Mucosa of gallbladder (tissue), 1 donor: ENCODE data around the gene BLOC1S4. TPM values are rescaled to one million over a fixed set of nuclear protein-coding genes. Genes with fewer than 3 reads are reported as not detected.

Source experiments
- DNase-seq: peaks from one replicate; pipeline ENCODE4 v3.0.0-alpha.2; 2020; ENCODE audit warnings: low spot score
- total RNA-seq: library from RNA; stranded (reverse); gene quantifications from one replicate; pipeline ENCODE4 v1.2.1, GENCODE V29; 2021
- donor health status: DM: no; HTN: no; CAD: no.

BLOC1S4 gene
- total RNA-seq, 1 donor from 2014 or later = 18.1 TPM

DNA sequence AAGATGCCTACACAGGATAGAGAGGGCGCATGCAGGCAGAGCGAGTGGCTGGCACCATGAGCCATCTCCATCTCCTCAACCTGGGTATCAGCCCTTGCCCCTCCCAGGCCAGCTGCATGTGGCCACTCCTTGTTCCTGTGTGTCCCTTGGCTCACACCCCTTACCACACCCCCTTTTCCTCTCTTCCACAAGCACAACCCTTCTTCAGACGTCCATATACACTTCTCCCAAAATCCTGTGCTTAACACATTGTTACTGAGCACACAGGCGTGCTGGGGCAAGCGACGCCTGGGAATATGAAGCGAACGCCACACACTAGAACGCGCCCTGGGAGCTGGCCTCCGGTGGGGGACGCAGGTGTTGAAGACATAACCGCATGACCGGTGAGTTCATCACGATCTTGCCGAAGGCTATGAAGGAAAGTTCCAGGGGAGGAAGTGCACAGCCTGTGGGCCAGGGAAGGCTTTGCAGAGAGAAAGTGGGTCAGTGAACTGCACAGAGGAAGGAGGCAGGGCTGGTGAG, 47.4 kb downstream of the BLOC1S4 start:
- DNase-seq = no peak

DNA sequence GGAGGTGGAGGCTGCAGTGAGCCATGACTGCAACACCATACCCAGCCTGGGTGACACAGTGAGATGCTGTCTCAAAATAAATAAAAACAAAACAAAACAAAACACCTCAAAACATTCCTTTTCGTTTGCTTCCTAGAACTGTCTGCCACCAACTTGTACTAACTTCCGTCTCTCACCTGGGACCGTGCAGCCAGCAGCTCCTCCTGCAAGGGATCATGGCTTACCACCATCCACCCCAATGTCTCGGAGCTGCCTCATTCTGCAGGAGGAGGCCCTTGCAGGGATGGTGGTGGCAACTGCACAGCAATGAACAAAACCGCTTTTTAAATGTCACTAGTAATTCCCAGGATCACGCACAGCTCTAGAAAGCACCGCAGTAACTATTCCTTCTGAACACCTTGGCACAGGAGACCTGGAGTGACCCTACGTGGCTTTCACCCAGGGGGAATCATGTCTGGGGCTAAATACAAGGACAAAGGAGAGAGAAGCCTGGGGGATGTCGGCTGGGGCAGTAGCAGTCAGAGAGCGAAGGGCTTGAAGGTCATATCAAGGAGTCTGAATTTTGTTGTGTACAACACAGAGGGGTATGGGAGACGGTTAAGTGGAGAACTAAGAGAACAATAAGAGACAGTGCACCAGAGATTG, 49.1 kb downstream of the BLOC1S4 start:
- DNase-seq = no peak

DNA sequence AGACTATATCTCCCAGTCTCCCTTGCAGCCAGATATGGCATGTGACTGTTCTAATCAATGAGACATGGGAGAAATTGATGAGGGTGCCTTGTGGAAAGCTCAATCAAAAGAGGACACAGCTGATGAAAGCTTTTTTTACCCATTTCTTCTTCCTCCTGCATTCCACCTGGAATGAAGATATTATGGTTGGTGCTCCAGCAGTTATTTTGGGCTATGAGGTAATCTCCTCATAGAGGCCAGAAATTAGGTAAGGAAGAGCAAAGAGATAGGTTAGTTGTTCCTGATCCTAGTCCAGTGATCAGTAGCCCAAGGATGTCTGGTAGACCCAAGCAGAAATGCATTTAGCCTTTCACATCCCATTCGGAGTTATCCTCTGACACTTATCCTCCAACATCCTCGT, 49.7 kb downstream of the BLOC1S4 start:
- DNase-seq = no peak

Other genes starting within 250 kb of the BLOC1S4 start
- 0.49 TPM for gene PPP2R2C, start 243.6 kb upstream of the BLOC1S4 start, total RNA-seq
- 53.6 TPM for gene MAN2B2, start 141.0 kb upstream of the BLOC1S4 start, total RNA-seq
- 244 TPM for gene MRFAP1, start 75.5 kb upstream of the BLOC1S4 start, total RNA-seq
- gene S100P, start 22.3 kb upstream of the BLOC1S4 start, total RNA-seq = 33.4 TPM
- gene MRFAP1L1, start 6.3 kb upstream of the BLOC1S4 start, total RNA-seq = 51.2 TPM
- gene KIAA0232, start 66.6 kb downstream of the BLOC1S4 start, total RNA-seq = 35.0 TPM
- 37.1 TPM for gene TBC1D14, start 193.7 kb downstream of the BLOC1S4 start, total RNA-seq